Mesenchymal stem cell (in vitro differentiated cells and primary cell): ENCODE data around the gene CCDC106.
A peak's percentile ranks its signal among the peaks of the same experiment; 100 is the strongest.

Experiments used
- DNase-seq: peaks from one replicate; pipeline ENCODE4 v3.0.0-alpha.2; 2013
- H2AFZ ChIP-seq: one replicate; pipeline ENCODE4 v1.6.1; 2013; ENCODE audit warnings: low read depth, mild to moderate bottlenecking, control low read depth, inconsistent platforms, low read length, moderate library complexity
- H2AK5ac ChIP-seq: 2 replicates; pipeline ENCODE4 v1.6.1; 2013; ENCODE audit warnings: low read length, moderate library complexity, mild to moderate bottlenecking, inconsistent platforms; ENCODE audit not compliant: severe bottlenecking
- H2BK120ac ChIP-seq: one replicate; pipeline ENCODE4 v1.6.1; 2013; ENCODE audit warnings: low read depth, mild to moderate bottlenecking, inconsistent platforms, low read length, moderate library complexity
- H2BK12ac ChIP-seq, 2 experiments: one replicate each; pipeline ENCODE4 v1.6.1; 2013; ENCODE audit warnings: inconsistent platforms in 2 of 2, low read length in 2 of 2, mild to moderate bottlenecking in 2 of 2, moderate library complexity in 2 of 2, control low read depth in 1 of 2
- H2BK15ac ChIP-seq: one replicate; pipeline ENCODE4 v1.6.1; 2013; ENCODE audit warnings: mild to moderate bottlenecking, low read depth, inconsistent platforms; ENCODE audit not compliant: poor library complexity, severe bottlenecking
- H2BK5ac ChIP-seq: 2 replicates; pipeline ENCODE4 v1.6.1; 2013; ENCODE audit warnings: low read depth, mild to moderate bottlenecking, low read length, control low read depth, inconsistent platforms; ENCODE audit not compliant: poor library complexity, severe bottlenecking
- H3K14ac ChIP-seq, 2 experiments: one replicate each; pipeline ENCODE4 v1.6.1; 2013; ENCODE audit warnings: inconsistent platforms in 2 of 2, low read length in 2 of 2, control low read depth in 1 of 2, mild to moderate bottlenecking in 1 of 2, moderate library complexity in 1 of 2
- H3K18ac ChIP-seq, 2 experiments: one replicate each; pipeline ENCODE4 v1.6.1; 2013; ENCODE audit warnings: inconsistent platforms in 2 of 2, low read length in 2 of 2, control low read depth in 1 of 2, low read depth in 1 of 2, mild to moderate bottlenecking in 1 of 2
- H3K23ac ChIP-seq, 2 experiments: one replicate each; pipeline ENCODE4 v1.6.1; 2013; ENCODE audit warnings: inconsistent platforms in 2 of 2, low read length in 2 of 2, mild to moderate bottlenecking in 2 of 2, moderate library complexity in 2 of 2, control low read depth in 1 of 2
- H3K27ac ChIP-seq: 2 replicates; pipeline ENCODE4 v1.5.1; 2013; ENCODE audit warnings: mild to moderate bottlenecking, moderate library complexity, low read length, control low read depth, inconsistent platforms; ENCODE audit not compliant: poor library complexity, severe bottlenecking
- H3K27me3 ChIP-seq, 2 experiments: 2 replicates each; pipeline versions ENCODE4 v1.6.1 to v1.7.0; 2013; ENCODE audit warnings: low read length in 2 of 2, mild to moderate bottlenecking in 2 of 2, moderate library complexity in 2 of 2, control low read depth in 1 of 2, inconsistent platforms in 1 of 2; ENCODE audit not compliant: control insufficient read depth in 1 of 2, insufficient read depth in 1 of 2
- H3K36me3 ChIP-seq, 2 experiments: 2 replicates each; pipeline versions ENCODE4 v1.6.1 to v1.7.0; 2013; ENCODE audit warnings: low read length in 2 of 2, control low read depth in 1 of 2, inconsistent platforms in 1 of 2, low read depth in 1 of 2, mild to moderate bottlenecking in 1 of 2; ENCODE audit not compliant: insufficient read depth in 2 of 2, control insufficient read depth in 1 of 2
- H3K4ac ChIP-seq, 2 experiments: one replicate each; pipeline ENCODE4 v1.6.1; 2013; ENCODE audit warnings: inconsistent platforms in 2 of 2, low read length in 2 of 2, mild to moderate bottlenecking in 2 of 2, moderate library complexity in 2 of 2, control low read depth in 1 of 2, low read depth in 1 of 2
- H3K4me1 ChIP-seq: 2 replicates; pipeline ENCODE4 v1.6.1; 2013; ENCODE audit warnings: low read depth, low read length, control low read depth; ENCODE audit not compliant: control insufficient read depth, insufficient read depth
- H3K4me2 ChIP-seq: 2 replicates; pipeline ENCODE4 v1.6.1; 2013; ENCODE audit warnings: low read length, mild to moderate bottlenecking, inconsistent platforms; ENCODE audit not compliant: poor library complexity, severe bottlenecking
- H3K4me3 ChIP-seq, 2 experiments: 2 replicates each; pipeline versions ENCODE4 v1.5.1 to v1.7.0; 2013; ENCODE audit warnings: low read length in 2 of 2, mild to moderate bottlenecking in 2 of 2, control low read depth in 1 of 2, low read depth in 1 of 2; ENCODE audit not compliant: insufficient read depth in 1 of 2
- H3K79me1 ChIP-seq: replicated peaks from 2 replicates; pipeline ENCODE4 v1.6.1; 2013; ENCODE audit warnings: mild to moderate bottlenecking, control low read depth, low read length, inconsistent platforms; ENCODE audit not compliant: poor library complexity, severe bottlenecking
- H3K9ac ChIP-seq: 2 replicates; pipeline ENCODE4 v1.7.0; 2013; ENCODE audit warnings: mild to moderate bottlenecking, low read length, moderate library complexity
- H3K9me3 ChIP-seq: 2 replicates; pipeline ENCODE4 v1.7.0; 2013; ENCODE audit warnings: mild to moderate bottlenecking, low read length; ENCODE audit not compliant: control insufficient read depth
- H4K8ac ChIP-seq: one replicate; pipeline ENCODE4 v1.6.1; 2013; ENCODE audit warnings: inconsistent platforms, mild to moderate bottlenecking, low read length, moderate library complexity
- H4K91ac ChIP-seq: one replicate; pipeline ENCODE4 v1.6.1; 2013; ENCODE audit warnings: mild to moderate bottlenecking, low read length, inconsistent platforms
- WGBS: methylation state at CpG from one replicate; pipeline ENCODE4 v1.1.7; 2013; ENCODE audit warnings: mixed read lengths; 5-methylcytosine and 5-hydroxymethylcytosine counted together

The CCDC106 gene

GRCh38 chr19:55659822-55660221 is 11.8 kb downstream of the CCDC106 start:
- no peak for DNase-seq
- 100% methylated on average over 4 of the region's 9 CpGs for WGBS

GRCh38 chr19:55660404-55660803 is 12.4 kb downstream of the CCDC106 start:
- H3K9ac ChIP-seq, result no peak overlapping the region
- H2BK12ac ChIP-seq, result no peak overlapping the region
- no peak overlapping the region for H3K4me2 ChIP-seq
- no peak overlapping the region for H2AK5ac ChIP-seq
- no peak overlapping the region for H2BK15ac ChIP-seq
- H3K27ac ChIP-seq, result no peak overlapping the region
- no peaks in the 10 kb centered on the region for H3K27me3 ChIP-seq
- H4K91ac ChIP-seq, result no peak overlapping the region
- no peak overlapping the region for H3K23ac ChIP-seq
- H4K8ac ChIP-seq, result no peak overlapping the region
- H3K14ac ChIP-seq, result no peak overlapping the region
- no peak overlapping the region for H3K18ac ChIP-seq
- no peaks in the 10 kb centered on the region for H3K9me3 ChIP-seq
- over 99% methylated on average over 12 of the region's 12 CpGs for WGBS
- no peak overlapping the region for H3K4ac ChIP-seq
- H2BK120ac ChIP-seq, result no peak overlapping the region
- no peak overlapping the region for H2AFZ ChIP-seq
- H2BK5ac ChIP-seq, result no peak overlapping the region
- no peak overlapping the region for H3K4me3 ChIP-seq
- no peak for DNase-seq
- H3K4me1 ChIP-seq, result peaks cover 27% of the 10 kb centered on the region
- peaks cover 11% of the 10 kb centered on the region for H3K79me1 ChIP-seq
- H3K36me3 ChIP-seq, result peaks cover 56 to 74% of the 10 kb centered on the region in 2 experiments

More at GRCh38 chr19:55659822-55660221, 11.8 kb downstream of the CCDC106 start:
- Histone ChIP-seq H3K79me1 (peaks cover 11% of the 10 kb centered on the region), H3K4ac (no peak overlapping the region), H3K36me3 (peaks cover 52 to 70% of the 10 kb centered on the region in 2 experiments), H3K9ac (peak overlapping the region; percentile 72), H3K14ac (no peak overlapping the region), H3K27ac (no peak overlapping the region), H3K18ac (no peak overlapping the region), H3K4me1 (peaks cover 27% of the 10 kb centered on the region), H4K8ac (no peak overlapping the region), H2AFZ (no peak overlapping the region), H2AK5ac (no peak overlapping the region), H3K4me2 (no peak overlapping the region), H2BK5ac (no peak overlapping the region), H2BK120ac (no peak overlapping the region), H2BK15ac (no peak overlapping the region), H4K91ac (no peak overlapping the region), H3K23ac (no peak overlapping the region), H2BK12ac (no peak overlapping the region), H3K4me3 (no peak overlapping the region), H3K27me3 (no peaks in the 10 kb centered on the region), H3K9me3 (no peaks in the 10 kb centered on the region)

DNA sequence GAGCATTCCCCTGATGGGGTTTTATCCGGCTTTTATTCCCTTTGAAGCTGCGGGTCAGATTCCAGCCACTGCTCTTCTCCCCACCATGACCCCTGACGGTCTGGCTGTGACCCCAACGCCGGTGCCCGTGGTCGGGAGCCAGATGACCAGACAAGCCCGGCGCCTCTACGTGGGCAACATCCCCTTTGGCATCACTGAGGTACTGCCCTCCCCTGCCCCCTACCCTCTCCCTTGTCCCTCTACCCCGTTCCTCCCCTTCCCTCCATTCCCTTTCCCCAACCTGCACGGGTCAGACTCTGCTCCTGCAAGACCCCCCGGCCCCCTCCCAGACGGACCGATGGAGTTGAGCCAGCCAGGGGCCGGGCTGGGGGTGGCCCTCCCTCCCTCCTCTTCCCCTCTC is 13.0 kb downstream of the CCDC106 start:
- H2AFZ ChIP-seq, result no peak overlapping the region
- no peaks in the 10 kb centered on the region for H3K9me3 ChIP-seq
- no peak overlapping the region for H3K9ac ChIP-seq

GRCh38 chr19:55661826-55662225 is 13.8 kb downstream of the CCDC106 start:
- H3K4me3 ChIP-seq, result no peak overlapping the region
- H3K9me3 ChIP-seq, result no peaks in the 10 kb centered on the region
- no peak overlapping the region for H2BK120ac ChIP-seq
- no peaks in the 10 kb centered on the region for H3K27me3 ChIP-seq
- H3K9ac ChIP-seq, result no peak overlapping the region
- peaks cover 17% of the 10 kb centered on the region for H3K79me1 ChIP-seq
- no peak overlapping the region for H3K27ac ChIP-seq
- H3K18ac ChIP-seq, result no peak overlapping the region
- H4K8ac ChIP-seq, result no peak overlapping the region
- H3K23ac ChIP-seq, result no peak overlapping the region
- no peak overlapping the region for H3K4me2 ChIP-seq
- no peak overlapping the region for H2BK15ac ChIP-seq
- H2BK5ac ChIP-seq, result no peak overlapping the region
- H2AK5ac ChIP-seq, result no peak overlapping the region
- H2AFZ ChIP-seq, result no peak overlapping the region
- no peak for DNase-seq
- 83% methylated on average over 7 of the region's 7 CpGs for WGBS
- no peak overlapping the region for H3K4ac ChIP-seq
- no peak overlapping the region for H3K14ac ChIP-seq
- peaks cover 69 to 88% of the 10 kb centered on the region in 2 experiments for H3K36me3 ChIP-seq
- peaks cover 30% of the 10 kb centered on the region for H3K4me1 ChIP-seq
- no peak overlapping the region for H2BK12ac ChIP-seq
- H4K91ac ChIP-seq, result no peak overlapping the region

More for the DNA sequence above, 13.0 kb downstream of the CCDC106 start:
- H2BK12ac ChIP-seq, result no peak overlapping the region
- peaks cover 27% of the 10 kb centered on the region for H3K4me1 ChIP-seq
- H2BK120ac ChIP-seq, result no peak overlapping the region
- peaks cover 60 to 80% of the 10 kb centered on the region in 2 experiments for H3K36me3 ChIP-seq
- DNase-seq, result no peak
- 92% methylated on average over 16 of the region's 16 CpGs for WGBS
- no peak overlapping the region for H2AK5ac ChIP-seq
- no peak overlapping the region for H3K18ac ChIP-seq
- H3K23ac ChIP-seq, result no peak overlapping the region
- no peaks in the 10 kb centered on the region for H3K27me3 ChIP-seq
- H3K4ac ChIP-seq, result no peak overlapping the region
- H4K8ac ChIP-seq, result no peak overlapping the region
- H2BK5ac ChIP-seq, result no peak overlapping the region
- H3K4me2 ChIP-seq, result no peak overlapping the region
- H4K91ac ChIP-seq, result no peak overlapping the region
- H3K4me3 ChIP-seq, result no peak overlapping the region
- no peak overlapping the region for H2BK15ac ChIP-seq
- H3K79me1 ChIP-seq, result peaks cover 14% of the 10 kb centered on the region
- no peak overlapping the region for H3K14ac ChIP-seq
- H3K27ac ChIP-seq, result no peak overlapping the region
